ENCODE results near the gene WFDC5.
"Not testable (repeated sequence)": the region's sequence is repeated elsewhere in the genome, so short reads cannot be mapped to it uniquely, and the experiment has no call there.

DNA sequence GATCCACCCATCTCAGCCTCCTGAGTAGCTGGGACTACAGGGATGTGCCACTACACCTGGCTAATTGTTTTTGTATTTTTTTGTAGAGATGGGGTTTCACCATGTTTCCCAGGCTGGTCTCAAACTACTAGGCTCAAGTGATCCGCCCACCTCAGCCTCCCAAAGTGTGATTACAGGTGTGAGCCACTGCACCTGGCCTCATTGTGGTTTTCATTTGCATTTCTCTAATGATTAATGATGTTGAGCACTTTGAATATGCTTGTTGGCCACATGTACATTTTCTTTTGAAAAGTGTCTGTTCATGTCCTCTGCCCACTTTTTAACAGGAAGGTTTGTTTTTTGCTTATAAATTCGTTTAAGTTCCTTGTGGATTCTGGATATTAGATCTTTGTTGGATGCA, 51.9 kb downstream of the WFDC5 start:
- TF ChIP-seq, protein P1, sequence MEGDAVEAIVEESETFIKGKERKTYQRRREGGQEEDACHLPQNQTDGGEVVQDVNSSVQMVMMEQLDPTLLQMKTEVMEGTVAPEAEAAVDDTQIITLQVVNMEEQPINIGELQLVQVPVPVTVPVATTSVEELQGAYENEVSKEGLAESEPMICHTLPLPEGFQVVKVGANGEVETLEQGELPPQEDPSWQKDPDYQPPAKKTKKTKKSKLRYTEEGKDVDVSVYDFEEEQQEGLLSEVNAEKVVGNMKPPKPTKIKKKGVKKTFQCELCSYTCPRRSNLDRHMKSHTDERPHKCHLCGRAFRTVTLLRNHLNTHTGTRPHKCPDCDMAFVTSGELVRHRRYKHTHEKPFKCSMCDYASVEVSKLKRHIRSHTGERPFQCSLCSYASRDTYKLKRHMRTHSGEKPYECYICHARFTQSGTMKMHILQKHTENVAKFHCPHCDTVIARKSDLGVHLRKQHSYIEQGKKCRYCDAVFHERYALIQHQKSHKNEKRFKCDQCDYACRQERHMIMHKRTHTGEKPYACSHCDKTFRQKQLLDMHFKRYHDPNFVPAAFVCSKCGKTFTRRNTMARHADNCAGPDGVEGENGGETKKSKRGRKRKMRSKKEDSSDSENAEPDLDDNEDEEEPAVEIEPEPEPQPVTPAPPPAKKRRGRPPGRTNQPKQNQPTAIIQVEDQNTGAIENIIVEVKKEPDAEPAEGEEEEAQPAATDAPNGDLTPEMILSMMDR (IDR thresholded peaks at IDR 0.05): not testable (repeated sequence)
- not testable (repeated sequence) for TF ChIP-seq POLR2A (IDR thresholded peaks at IDR 0.05)

All from adrenal gland (tissue), 5 donors.